Measurements from ENCODE around the gene MYL4. TPM values are rescaled to one million over a fixed set of nuclear protein-coding genes. Genes with fewer than 3 reads are reported as not detected.

Gene MYL4
- total and polyA plus RNA-seq, 2 donors (not counting 3 experiments of a cell fraction or from before 2014, with no cell fraction given): 2.0 to 2.1 TPM

GRCh38 chr17:47237841-47238240, 28.7 kb downstream of the MYL4 start:
- DNase-seq (ENCODE audit: low read depth, low spot score) (no peak), FAIRE-seq (no peak)
- Histone ChIP-seq H3K27me3 (ENCODE audit: control insufficient read depth in 2 of 2, insufficient read depth in 2 of 2, low read length in 2 of 2) (no peaks in the 10 kb centered on the region), H3K36me3 (ENCODE audit: control insufficient read depth in 2 of 2, extremely low read depth in 1 of 2, insufficient read depth in 2 of 2, low read length in 2 of 2) (no peaks in the 10 kb centered on the region), H3K27ac (ENCODE audit: insufficient read depth, low read depth, low read length) (no peak overlapping the region), H3K9ac (replicated peaks; ENCODE audit: extremely low read depth, insufficient read depth, low read length) (no peak overlapping the region), H3K4me3 (replicated peaks in 1 of 3; ENCODE audit: insufficient read depth in 1 of 3, low read depth in 1 of 3, low read length in 3 of 3) (no peak overlapping the region), H3K4me1 (ENCODE audit: control insufficient read depth, extremely low read depth, insufficient read depth, low read length) (peaks cover 24% of the 10 kb centered on the region), H3K4me2 (ENCODE audit: insufficient read depth, low read length) (no peak overlapping the region), H2AFZ (ENCODE audit: low read depth, low read length) (no peak overlapping the region), H4K20me1 (replicated peaks; ENCODE audit: control insufficient read depth, extremely low read depth, insufficient read depth, low read length) (no peaks in the 10 kb centered on the region), H3K9me3 (replicated peaks; ENCODE audit: control insufficient read depth, insufficient read depth, low read length) (no peaks in the 10 kb centered on the region), H3K9me1 (replicated peaks; ENCODE audit: control insufficient read depth, extremely low read depth, insufficient read depth, low read length) (no peaks in the 10 kb centered on the region), H3K79me2 (ENCODE audit: control insufficient read depth, insufficient read depth, low read length) (no peaks in the 10 kb centered on the region)
- no TSS peak for BruUV-seq (replicated peaks)
- POLR2A ChIA-PET: no interaction called here
- CTCF ChIA-PET: interaction anchor here (1.4 to 2.8 kb wide), 2 partner anchors 68 to 78 kb away, joined by 4 to 12 read pairs; no protein-coding TSS in a partner anchor
- intact Hi-C loops (cut with micrococcal nuclease) (no loop called here), dilution Hi-C loops (cut with MboI; ENCODE audit: extremely low pct_ligation_motif_present, low sequenced_read_pairs) (no loop called here)
- no peak for TF ChIP-seq EZH2 (IDR thresholded peaks at IDR 0.05; ENCODE audit: borderline replicate concordance, low read depth, low read length, severe bottlenecking)
- TF ChIP-seq POLR2AphosphoS5 (IDR thresholded peaks at IDR 0.05; ENCODE audit: insufficient read depth, low read depth, low read length): no peak
- TF ChIP-seq CTCF (IDR thresholded peaks at IDR 0.05; ENCODE audit: extremely low read depth in 1 of 2, insufficient read depth in 1 of 2, low read depth in 1 of 2, low read length in 2 of 2): no peak
- no peak for TF ChIP-seq JUN (IDR thresholded peaks at IDR 0.05; ENCODE audit: borderline replicate concordance, insufficient read depth, insufficient read length, low read depth)
- no peak for TF ChIP-seq MYC (IDR thresholded peaks at IDR 0.05; ENCODE audit: low read depth, low read length)
- TF ChIP-seq FOS (IDR thresholded peaks at IDR 0.05; ENCODE audit: borderline replicate concordance, insufficient read depth, low read length): no peak
- no peak for TF ChIP-seq POLR2A (IDR thresholded peaks at IDR 0.05; ENCODE audit: low read depth, low read length)
- TF ChIP-seq MAX (IDR thresholded peaks at IDR 0.05; ENCODE audit: insufficient read depth, insufficient read length): no peak
- TF ChIP-seq GATA2 (IDR thresholded peaks at IDR 0.05; ENCODE audit: insufficient read depth, insufficient read length, low read depth, low read length): no peak

Measured in endothelial cell of umbilical vein (primary cell).